Large intestine (tissue), 3 donors: Measurements from ENCODE around the gene RBM33. TPM values are rescaled to one million over a fixed set of nuclear protein-coding genes. Genes with fewer than 3 reads are reported as not detected.

Experiments used
- DNase-seq, 2 donors: peaks; one replicate each; pipeline versions ENCODE4 v3.0.0 to v3.0.0-alpha.2; 2013
- H3K27ac ChIP-seq: one replicate; pipeline ENCODE4 v1.5.1; 2013; ENCODE audit warnings: low read length
- H3K27me3 ChIP-seq: 2 replicates; pipeline ENCODE4 v1.6.1; 2013; ENCODE audit warnings: low read length; ENCODE audit not compliant: control insufficient read depth, insufficient read depth
- H3K36me3 ChIP-seq: 2 replicates; pipeline ENCODE4 v1.6.1; 2013; ENCODE audit warnings: low read length; ENCODE audit not compliant: control insufficient read depth, insufficient read depth
- H3K4me1 ChIP-seq: one replicate; pipeline ENCODE4 v1.6.1; 2013; ENCODE audit warnings: low read length; ENCODE audit not compliant: control insufficient read depth, insufficient read depth
- H3K4me3 ChIP-seq: one replicate; pipeline ENCODE4 v1.5.1; 2013; ENCODE audit warnings: low read length
- H3K9me3 ChIP-seq: one replicate; pipeline ENCODE4 v1.6.1; 2013; ENCODE audit warnings: mild to moderate bottlenecking, low read depth, low read length, moderate library complexity; ENCODE audit not compliant: control insufficient read depth
- WGBS: methylation state at CpG from one replicate; pipeline ENCODE4 v1.1.5; 2013; ENCODE audit warnings: low lambda C conversion rate; ENCODE audit not compliant: insufficient coverage; 5-methylcytosine and 5-hydroxymethylcytosine counted together
- polyA plus RNA-seq: library from polyadenylated mRNA; unstranded; fragments of 120-200 nt; gene quantifications from one replicate; pipeline ENCODE4 v1.2.1, GENCODE V29; 2013

Gene RBM33
- polyA plus RNA-seq, 1 donor = 42.8 TPM

- Histone ChIP-seq H3K27ac (no peak overlapping the region), H3K36me3 (peaks cover 54% of the 10 kb centered on the region), H3K4me3 (no peak overlapping the region), H3K4me1 (peaks cover 9% of the 10 kb centered on the region), H3K27me3 (no peaks in the 10 kb centered on the region), H3K9me3 (no peaks in the 10 kb centered on the region)
- DNase-seq = no peak
- WGBS = no CpG with 5 or more reads among the region's 12 CpGs
These were observed 72.7 kb downstream of the RBM33 start for GRCh38 chr7:155717010-155717744.

GRCh38 chr7:155721056-155721455 lies 76.6 kb downstream of the RBM33 start:
- H3K27ac ChIP-seq = no peak overlapping the region
- H3K4me1 ChIP-seq = no peaks in the 10 kb centered on the region
- no peaks in the 10 kb centered on the region for H3K27me3 ChIP-seq
- no peak for DNase-seq
- H3K4me3 ChIP-seq = no peak overlapping the region
- WGBS = 90% methylated on average over 2 of the region's 6 CpGs
- peaks cover 39% of the 10 kb centered on the region for H3K36me3 ChIP-seq
- H3K9me3 ChIP-seq = no peaks in the 10 kb centered on the region

DNA sequence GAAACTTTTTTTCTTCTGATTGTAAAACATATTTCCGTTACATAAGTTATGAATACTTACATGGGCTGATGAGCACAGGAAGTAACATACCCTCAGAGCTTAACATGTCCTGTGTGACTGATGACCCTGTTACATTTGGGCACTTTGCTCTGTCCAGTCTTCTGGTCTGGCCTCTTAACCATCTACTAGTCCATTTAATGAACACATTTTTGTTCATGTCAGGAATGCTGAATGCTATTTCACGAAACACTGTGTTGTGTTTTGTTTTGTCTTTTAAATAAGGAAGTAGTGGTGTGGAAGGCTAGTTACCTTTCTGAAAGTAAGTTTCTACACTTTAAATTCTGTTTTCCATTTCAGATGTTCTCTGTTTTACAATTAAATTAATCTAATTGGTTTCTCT lies 77.7 kb downstream of the RBM33 start:
- Histone ChIP-seq H3K36me3 (peaks cover 36% of the 10 kb centered on the region), H3K9me3 (no peaks in the 10 kb centered on the region), H3K27ac (no peak overlapping the region), H3K4me3 (no peak overlapping the region), H3K27me3 (no peaks in the 10 kb centered on the region), H3K4me1 (no peaks in the 10 kb centered on the region)
- peak in 1 of 2 donors; percentile 18 for DNase-seq
- WGBS = no CpG with 5 or more reads among the region's 2 CpGs

GRCh38 chr7:155722936-155723335 lies 78.5 kb downstream of the RBM33 start:
- no peaks in the 10 kb centered on the region for H3K4me1 ChIP-seq
- H3K4me3 ChIP-seq = no peak overlapping the region
- WGBS = 84% methylated on average over 4 of the region's 4 CpGs
- H3K9me3 ChIP-seq = no peaks in the 10 kb centered on the region
- peaks cover 42% of the 10 kb centered on the region for H3K36me3 ChIP-seq
- no peak for DNase-seq
- no peak overlapping the region for H3K27ac ChIP-seq
- no peaks in the 10 kb centered on the region for H3K27me3 ChIP-seq

DNA sequence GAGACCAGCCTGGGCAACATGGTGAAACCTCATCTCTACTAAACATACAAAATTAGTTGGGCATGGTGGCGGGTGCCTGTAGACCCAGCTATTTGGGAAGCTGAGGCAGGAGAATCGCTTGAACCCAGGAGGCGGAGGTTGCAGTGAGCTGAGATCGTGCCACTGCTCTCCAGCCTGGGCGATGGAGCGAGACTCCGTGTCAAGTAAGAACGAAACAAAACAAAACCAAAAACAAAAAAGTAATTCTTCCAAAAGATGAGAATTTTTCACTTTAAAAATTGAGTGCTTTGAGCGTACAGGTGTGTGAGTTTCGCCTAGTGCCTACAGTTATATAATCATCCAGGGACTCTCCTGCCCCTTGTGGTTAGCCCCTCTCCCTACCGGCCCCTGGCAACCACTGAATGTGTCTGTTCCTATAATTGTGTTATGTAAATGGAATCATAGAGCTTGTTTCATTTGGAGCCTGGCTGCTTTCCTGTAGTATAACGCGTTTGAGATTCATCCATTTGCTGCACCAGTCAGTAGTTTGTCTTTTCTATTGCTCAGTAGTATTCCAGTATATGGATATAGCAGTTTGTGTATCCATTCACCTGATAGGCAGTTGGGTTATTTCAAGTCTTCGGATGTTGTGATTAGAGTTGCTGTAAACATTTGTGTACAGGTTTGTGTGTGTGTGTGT lies 80.0 kb downstream of the RBM33 start:
- 100% methylated on average over 3 of the region's 14 CpGs for WGBS
- Histone ChIP-seq H3K27me3 (no peaks in the 10 kb centered on the region), H3K4me1 (no peaks in the 10 kb centered on the region), H3K4me3 (no peak overlapping the region), H3K27ac (no peak overlapping the region), H3K36me3 (peaks cover 52% of the 10 kb centered on the region), H3K9me3 (no peaks in the 10 kb centered on the region)
- DNase-seq = no peak

GRCh38 chr7:155725006-155725355 lies 80.5 kb downstream of the RBM33 start:
- H3K27ac ChIP-seq = no peak overlapping the region

GRCh38 chr7:155727616-155728015 lies 83.2 kb downstream of the RBM33 start:
- no peaks in the 10 kb centered on the region for H3K4me1 ChIP-seq
- peaks cover 53% of the 10 kb centered on the region for H3K36me3 ChIP-seq
- no peak overlapping the region for H3K27ac ChIP-seq
- DNase-seq = no peak
- H3K9me3 ChIP-seq = no peaks in the 10 kb centered on the region
- WGBS = no CpG with 5 or more reads among the region's 10 CpGs
- H3K27me3 ChIP-seq = no peaks in the 10 kb centered on the region
- H3K4me3 ChIP-seq = no peak overlapping the region

More at GRCh38 chr7:155725006-155725355, 80.5 kb downstream of the RBM33 start:
- H3K4me1 ChIP-seq = no peaks in the 10 kb centered on the region
- no peaks in the 10 kb centered on the region for H3K9me3 ChIP-seq
- WGBS = 100% methylated on average over 1 of the region's 2 CpGs
- H3K36me3 ChIP-seq = peaks cover 55% of the 10 kb centered on the region
- DNase-seq = no peak
- no peaks in the 10 kb centered on the region for H3K27me3 ChIP-seq
- no peak overlapping the region for H3K4me3 ChIP-seq

DNA sequence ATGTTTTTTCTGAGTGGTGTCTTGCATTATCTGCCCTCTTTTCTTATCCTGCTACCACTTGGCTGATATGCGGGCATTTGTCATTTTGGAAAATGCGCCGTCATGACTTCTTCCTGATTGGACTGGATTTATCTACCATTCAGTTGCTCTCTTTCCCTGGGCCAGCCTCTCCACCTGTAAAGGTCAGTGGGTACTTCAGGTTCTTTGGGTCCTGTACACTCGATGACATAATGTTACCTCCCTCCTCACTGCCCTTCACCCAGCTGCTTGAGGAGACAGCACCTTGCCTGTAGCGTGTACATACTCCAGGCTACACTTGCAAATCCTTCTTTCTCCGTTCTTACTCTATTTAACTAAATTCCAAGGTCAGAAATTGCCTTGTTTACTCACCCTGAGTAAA lies 83.7 kb downstream of the RBM33 start:
- 73% methylated on average over 3 of the region's 6 CpGs for WGBS
- Histone ChIP-seq H3K4me1 (no peaks in the 10 kb centered on the region), H3K36me3 (peaks cover 53% of the 10 kb centered on the region), H3K27ac (no peak overlapping the region), H3K9me3 (no peaks in the 10 kb centered on the region), H3K27me3 (no peaks in the 10 kb centered on the region), H3K4me3 (no peak overlapping the region)
- DNase-seq = no peak

DNA sequence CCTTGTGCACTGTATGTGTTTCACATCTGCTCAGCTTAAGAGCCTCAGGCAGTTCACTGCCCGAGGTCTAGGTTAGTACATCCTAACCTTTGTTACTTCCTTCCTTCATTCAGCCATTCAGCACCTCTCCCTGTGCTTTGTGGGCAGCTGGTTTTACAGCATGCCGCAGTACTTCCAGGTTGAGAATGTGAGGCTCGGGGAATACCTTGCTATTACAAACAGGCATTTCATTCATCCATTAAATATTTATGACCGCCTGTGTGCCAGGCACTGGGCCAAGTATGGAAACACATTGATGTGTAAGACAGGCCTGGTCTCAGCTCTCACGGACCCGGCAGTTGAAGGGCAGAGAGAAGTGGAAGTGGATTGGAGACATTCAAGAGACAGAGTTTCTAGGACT lies 85.4 kb downstream of the RBM33 start:
- Histone ChIP-seq H3K27ac (no peak overlapping the region), H3K36me3 (peaks cover 52% of the 10 kb centered on the region), H3K9me3 (no peaks in the 10 kb centered on the region), H3K4me3 (no peak overlapping the region), H3K4me1 (no peaks in the 10 kb centered on the region), H3K27me3 (no peaks in the 10 kb centered on the region)
- WGBS = 100% methylated on average over 1 of the region's 6 CpGs
- no peak for DNase-seq

GRCh38 chr7:155731380-155731779 lies 86.9 kb downstream of the RBM33 start:
- H3K4me3 ChIP-seq = no peak overlapping the region
- no peak overlapping the region for H3K27ac ChIP-seq
- 85% methylated on average over 2 of the region's 3 CpGs for WGBS
- no peaks in the 10 kb centered on the region for H3K9me3 ChIP-seq
- H3K27me3 ChIP-seq = no peaks in the 10 kb centered on the region
- DNase-seq = peak; percentile 11 to 14
- peaks cover 49% of the 10 kb centered on the region for H3K36me3 ChIP-seq
- H3K4me1 ChIP-seq = peaks cover 4% of the 10 kb centered on the region

DNA sequence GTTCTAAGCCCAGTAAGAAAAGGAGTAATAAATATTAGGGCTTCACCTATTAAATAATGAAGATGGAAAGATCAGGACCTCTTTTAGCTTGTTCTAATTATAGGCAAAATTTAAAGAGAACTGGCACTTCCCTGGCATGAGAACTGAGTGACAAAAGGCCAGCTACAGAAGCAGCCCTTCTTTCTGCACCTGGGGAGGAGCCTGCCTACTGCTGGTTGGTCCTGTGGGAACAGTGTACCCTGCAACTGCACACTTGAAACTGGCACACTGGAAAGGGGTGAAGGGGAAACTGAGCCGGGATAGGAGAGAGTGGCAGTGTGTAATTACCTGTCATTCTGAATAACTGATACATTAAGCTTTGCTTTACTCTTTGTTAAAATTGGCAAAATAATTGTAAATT lies 87.4 kb downstream of the RBM33 start:
- WGBS = 100% methylated on average over 1 of the region's 1 CpG
- Histone ChIP-seq H3K36me3 (peaks cover 47% of the 10 kb centered on the region), H3K4me1 (peaks cover 4% of the 10 kb centered on the region), H3K4me3 (no peak overlapping the region), H3K9me3 (no peaks in the 10 kb centered on the region), H3K27me3 (no peaks in the 10 kb centered on the region), H3K27ac (no peak overlapping the region)
- no peak for DNase-seq
